ENCODE results near the gene KIF13A.
"Not testable (repeated sequence)": the region's sequence is repeated elsewhere in the genome, so short reads cannot be mapped to it uniquely, and the experiment has no call there.

The KIF13A gene

GRCh38 chr6:17930321-17930993 lies 57.0 kb downstream of the KIF13A start:
- no peak for DNase-seq

GRCh38 chr6:17928514-17929430 lies 58.7 kb downstream of the KIF13A start:
- DNase-seq: no peak

GRCh38 chr6:17927705-17928104 lies 59.7 kb downstream of the KIF13A start:
- DNase-seq: no peak

DNA sequence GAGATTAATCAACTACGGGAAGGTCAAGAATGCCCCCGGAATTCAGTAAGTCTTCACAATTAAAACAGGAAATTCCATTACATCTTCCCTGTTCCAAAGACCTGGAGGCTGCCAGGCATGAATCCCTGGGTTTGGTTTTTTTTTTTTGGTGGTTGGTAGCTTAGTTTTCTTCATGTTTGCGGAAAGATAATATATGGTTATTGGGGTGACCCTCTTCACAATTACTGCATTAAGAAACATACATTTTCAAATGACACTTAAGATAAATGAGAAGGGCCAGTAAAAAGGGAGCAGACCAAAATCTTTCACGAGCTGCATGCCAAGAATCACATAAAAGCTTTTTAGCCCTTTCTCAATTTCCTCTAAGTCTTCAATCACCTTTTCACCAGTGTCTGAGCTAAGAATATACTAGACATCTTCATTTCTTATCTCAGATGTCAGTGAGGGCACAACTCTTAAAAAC lies 64.0 kb downstream of the KIF13A start:
- no peak for DNase-seq

GRCh38 chr6:17921454-17921853 lies 66.0 kb downstream of the KIF13A start:
- DNase-seq: no peak

DNA sequence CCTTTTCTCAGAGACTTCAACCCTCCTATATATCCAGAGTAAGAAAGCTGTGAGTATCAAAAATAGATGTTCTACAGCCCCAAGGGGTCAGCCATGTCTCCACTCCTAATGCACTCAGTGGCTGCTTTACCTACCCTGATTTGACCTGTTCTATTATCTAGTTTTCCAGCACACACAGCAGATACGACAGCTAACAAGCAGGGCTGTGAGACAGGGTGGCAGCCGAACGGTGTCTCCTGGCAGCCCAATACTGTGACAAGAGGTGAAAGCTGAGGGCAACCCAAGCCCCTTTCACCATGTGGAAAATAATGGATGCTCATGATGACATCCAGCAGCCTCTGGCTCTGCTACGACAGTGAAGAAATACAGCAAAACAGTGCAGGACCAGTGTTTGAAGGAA lies 67.9 kb downstream of the KIF13A start:
- DNase-seq: no peak

DNA sequence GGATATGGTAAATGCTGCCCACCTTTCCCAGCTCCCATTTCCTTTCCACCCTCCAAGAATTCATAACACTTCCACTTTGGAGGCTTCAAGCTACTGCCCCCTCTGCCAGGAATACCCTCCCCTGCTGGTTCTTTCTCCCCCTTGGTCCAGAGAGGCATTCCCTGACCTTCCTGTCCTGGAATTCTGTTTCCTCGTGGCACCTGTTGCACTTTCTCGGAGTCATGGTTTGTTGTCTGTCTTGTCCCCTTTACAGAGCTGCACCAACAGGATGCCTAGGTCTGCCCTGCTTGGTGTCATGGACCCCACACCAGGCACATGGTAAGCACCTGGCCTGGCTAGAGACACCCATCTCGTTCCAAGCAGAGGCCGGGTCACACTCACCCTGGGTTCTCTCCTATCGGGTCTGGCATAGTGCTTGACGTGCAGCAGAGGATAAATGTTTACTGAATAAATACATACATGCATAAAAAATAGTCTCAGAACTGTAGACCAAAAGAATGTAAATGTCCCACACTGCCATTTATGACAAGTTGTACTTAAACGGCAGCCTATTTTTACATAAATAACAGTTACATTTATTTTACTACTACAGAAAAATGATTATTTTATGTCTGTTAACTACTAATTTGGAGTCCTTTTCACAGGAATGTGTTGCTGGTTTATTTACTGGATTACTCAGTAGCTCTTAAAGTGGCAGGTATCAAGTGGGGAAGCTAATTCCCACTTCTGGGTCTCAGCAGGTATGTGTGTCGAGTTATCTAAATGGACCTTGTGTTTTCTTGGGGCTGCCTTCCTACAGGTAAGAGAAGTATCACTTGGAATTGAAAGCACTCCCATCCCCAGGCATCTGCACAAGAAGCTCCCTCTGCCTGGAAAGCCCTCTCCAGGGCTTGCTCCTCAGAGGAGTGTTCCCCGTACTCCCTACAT lies 69.3 kb downstream of the KIF13A start:
- DNase-seq: no peak

DNA sequence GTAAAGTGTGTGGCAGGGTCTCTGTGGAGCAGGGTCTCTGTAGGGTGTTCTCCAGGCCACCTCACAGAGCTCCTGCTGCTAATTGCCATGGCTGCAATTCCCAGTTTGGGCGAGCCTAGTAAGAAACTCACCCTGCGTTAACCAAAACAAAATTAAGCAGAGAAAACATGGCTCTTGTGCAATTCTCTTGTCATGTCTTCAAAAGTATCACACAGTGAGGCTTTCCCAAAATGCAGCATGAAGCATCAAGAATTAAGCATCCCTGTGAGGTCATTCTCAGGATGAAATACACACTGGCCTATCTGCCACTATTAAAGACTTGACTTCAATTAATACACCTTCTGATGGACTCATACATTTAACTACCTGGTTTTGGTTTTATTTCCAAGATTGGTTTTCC lies 72.8 kb downstream of the KIF13A start:
- no peak for DNase-seq

GRCh38 chr6:17912521-17912920 lies 74.9 kb downstream of the KIF13A start:
- no peak for DNase-seq

- not testable (repeated sequence) for DNase-seq
These were observed 75.8 kb downstream of the KIF13A start for GRCh38 chr6:17911656-17912055.

DNA sequence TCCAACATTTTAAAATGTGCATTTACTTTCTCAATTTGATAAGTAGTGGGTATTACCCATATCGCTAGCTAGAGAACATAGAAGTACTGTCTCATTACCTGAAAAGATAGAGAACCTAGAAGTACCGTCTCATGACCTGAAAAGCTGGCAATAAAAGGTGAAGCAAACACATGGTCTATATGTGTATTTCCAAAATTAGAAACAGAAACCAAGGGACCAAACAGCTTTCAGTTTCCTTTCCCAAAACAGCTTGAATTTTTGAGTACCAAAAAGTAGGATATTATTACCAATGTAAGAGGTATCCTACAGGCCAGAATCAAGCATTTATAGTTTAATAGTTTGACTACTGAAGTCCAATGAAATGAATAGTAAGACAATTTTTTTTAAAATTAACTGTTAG lies 77.2 kb downstream of the KIF13A start:
- DNase-seq: no peak

GRCh38 chr6:17908831-17909230 lies 78.6 kb downstream of the KIF13A start:
- no peak for DNase-seq

GRCh38 chr6:17907406-17908229 lies 79.8 kb downstream of the KIF13A start:
- DNase-seq: no peak

DNA sequence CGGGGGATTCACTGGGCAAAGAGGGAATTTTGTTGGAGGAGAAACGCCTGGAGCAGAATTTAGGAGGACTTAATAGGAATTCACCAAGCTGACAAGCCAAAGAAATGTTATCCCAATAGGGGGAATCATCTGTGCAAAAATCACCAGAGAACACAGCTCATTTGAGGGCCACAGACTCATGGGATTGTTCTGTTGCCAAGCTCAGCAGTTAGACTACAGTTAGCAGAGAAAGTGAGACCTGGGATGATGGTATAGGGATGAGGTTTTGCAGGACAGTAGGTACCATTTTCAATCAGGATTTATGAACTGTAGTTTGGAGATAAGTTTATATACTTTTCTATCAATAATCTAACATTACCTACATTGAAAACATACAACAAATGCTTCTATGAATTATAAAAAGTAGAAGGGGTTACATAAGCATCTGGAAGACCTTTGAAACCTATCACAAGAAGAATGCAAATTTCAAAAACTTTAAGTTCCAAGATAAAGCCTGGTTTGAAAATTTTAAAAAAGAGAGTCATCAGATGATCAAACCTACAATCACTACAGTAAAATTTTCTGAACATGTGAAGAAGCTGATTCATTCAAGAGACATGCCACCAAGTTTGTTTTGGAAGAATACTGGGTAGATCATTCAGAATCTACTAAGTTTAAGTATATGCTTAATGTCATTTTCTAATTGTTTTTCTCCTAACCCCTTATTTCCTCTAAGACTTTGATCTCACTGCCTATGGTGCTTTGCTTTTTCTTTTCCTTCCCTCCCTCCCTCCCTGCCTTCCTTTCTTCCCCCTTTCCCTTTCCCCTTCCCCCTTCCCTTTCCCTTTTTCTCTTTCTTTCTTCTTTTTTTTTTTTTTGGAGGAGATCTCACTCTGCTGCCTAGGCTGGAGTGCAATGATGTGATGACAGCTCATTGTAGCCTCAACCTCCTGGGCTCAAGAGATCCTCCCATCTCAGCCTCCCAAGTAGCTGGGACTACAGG lies 81.5 kb downstream of the KIF13A start:
- no peak for DNase-seq

- DNase-seq: no peak
These were observed 82.8 kb downstream of the KIF13A start for GRCh38 chr6:17904491-17905120.

GRCh38 chr6:17902974-17903373 lies 84.5 kb downstream of the KIF13A start:
- DNase-seq: no peak

DNA sequence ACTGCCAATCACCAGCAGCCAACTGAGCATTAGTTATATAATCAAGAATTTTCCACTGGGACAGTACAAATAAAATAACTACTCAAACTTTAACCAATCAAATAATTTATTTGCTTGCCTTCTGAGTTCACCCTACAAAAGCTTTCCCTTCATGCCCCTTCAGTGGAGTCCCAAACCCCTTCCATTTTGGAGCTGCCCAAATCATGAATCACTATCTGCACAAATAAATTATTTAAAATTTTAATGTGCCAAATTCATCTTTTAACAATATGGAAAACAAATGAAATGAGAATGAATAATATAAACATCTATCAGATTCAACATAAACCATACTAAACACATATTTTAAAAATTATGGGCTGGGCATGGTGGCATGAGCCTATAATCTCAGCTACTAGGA lies 85.9 kb downstream of the KIF13A start:
- no peak for DNase-seq

DNA sequence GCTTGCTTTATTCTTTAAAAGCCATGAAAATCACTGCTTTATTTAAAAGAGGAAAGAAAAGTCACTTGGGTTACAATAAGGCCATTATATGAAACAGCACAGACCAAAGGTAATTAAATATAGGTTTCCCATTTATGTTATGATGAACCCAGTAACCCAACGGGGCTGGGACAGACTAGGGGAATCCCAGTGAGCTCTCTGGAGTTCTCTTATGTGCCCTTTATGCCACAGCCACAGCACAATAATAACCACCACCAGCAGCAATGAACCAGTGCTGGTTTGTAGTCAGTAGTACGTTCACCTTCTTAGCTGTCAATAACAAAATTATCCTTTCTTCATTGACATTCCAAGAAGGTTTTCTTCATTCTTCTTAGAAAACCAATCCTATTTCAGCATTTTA lies 87.4 kb downstream of the KIF13A start:
- no peak for DNase-seq

GRCh38 chr6:17899491-17899890 lies 87.9 kb downstream of the KIF13A start:
- no peak for DNase-seq

GRCh38 chr6:17897681-17898080 lies 89.8 kb downstream of the KIF13A start:
- DNase-seq: no peak
